ENCODE data around the gene CNOT4.
A peak's percentile ranks its signal among the peaks of the same experiment; 100 is the strongest.

The CNOT4 gene, protein sequence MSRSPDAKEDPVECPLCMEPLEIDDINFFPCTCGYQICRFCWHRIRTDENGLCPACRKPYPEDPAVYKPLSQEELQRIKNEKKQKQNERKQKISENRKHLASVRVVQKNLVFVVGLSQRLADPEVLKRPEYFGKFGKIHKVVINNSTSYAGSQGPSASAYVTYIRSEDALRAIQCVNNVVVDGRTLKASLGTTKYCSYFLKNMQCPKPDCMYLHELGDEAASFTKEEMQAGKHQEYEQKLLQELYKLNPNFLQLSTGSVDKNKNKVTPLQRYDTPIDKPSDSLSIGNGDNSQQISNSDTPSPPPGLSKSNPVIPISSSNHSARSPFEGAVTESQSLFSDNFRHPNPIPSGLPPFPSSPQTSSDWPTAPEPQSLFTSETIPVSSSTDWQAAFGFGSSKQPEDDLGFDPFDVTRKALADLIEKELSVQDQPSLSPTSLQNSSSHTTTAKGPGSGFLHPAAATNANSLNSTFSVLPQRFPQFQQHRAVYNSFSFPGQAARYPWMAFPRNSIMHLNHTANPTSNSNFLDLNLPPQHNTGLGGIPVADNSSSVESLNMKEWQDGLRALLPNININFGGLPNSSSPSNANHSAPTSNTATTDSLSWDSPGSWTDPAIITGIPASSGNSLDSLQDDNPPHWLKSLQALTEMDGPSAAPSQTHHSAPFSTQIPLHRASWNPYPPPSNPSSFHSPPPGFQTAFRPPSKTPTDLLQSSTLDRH

GRCh38 chr7:135509839-135510591 is at the start of gene CNOT4:
Gene CNOT4, minus strand, starts transcription at chr7:135510102. Its CDS starts 71,771 bp downstream, at chr7:135438331.
- peak; percentile 86 to 95 for DNase-seq

GRCh38 chr7:135558881-135559280 is 49.0 kb upstream of the CNOT4 start:
- no peak for DNase-seq

GRCh38 chr7:135558337-135558767 is 48.5 kb upstream of the CNOT4 start:
- peak; percentile 27 to 50 for DNase-seq

GRCh38 chr7:135557455-135558336 is 47.8 kb upstream of the CNOT4 start, which contains the start of gene NUP205:
Gene NUP205, plus strand, starts transcription at chr7:135557917. Its CDS starts 28 bp downstream, at chr7:135557945.
- DNase-seq = peak; percentile 80 to 89

DNA sequence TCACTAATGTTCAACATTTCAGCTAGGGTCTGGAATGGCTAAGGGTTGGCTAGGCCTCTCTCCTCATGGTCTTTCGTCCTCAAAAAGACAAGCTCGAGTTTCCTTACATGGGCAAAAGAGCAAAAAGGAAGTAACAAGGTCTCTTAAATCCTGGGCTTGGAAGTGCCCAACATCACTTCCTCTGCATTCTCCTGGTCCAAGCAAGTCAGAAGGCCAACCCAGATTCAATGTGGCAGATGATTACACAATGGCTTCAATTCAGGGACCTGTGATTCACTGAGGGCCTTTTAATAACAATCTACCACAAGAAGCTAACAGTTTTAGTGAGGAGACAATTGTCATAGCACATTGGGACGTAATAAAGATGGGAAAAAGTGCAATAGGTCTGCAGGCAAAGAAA is 43.4 kb upstream of the CNOT4 start:
- DNase-seq = no peak

DNA sequence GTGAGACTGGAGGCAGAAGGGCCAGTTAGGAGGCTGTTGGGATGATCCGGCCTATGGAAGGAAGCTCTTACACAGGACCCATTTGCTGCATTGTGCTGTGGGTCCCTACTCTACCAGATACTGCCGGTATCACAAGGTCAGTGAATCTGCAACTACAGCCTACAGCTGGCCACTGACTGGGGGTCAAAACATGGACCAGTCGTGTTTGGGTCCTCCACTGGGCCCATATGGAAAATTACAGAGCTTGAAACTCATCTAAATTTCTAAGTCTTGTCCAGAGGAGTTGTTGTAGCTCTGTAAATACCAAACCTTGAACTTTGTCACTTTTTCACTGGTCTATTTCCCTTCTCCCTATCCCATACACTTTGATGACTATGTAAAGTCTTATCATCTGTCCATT is 42.2 kb upstream of the CNOT4 start:
- DNase-seq = no peak

DNA sequence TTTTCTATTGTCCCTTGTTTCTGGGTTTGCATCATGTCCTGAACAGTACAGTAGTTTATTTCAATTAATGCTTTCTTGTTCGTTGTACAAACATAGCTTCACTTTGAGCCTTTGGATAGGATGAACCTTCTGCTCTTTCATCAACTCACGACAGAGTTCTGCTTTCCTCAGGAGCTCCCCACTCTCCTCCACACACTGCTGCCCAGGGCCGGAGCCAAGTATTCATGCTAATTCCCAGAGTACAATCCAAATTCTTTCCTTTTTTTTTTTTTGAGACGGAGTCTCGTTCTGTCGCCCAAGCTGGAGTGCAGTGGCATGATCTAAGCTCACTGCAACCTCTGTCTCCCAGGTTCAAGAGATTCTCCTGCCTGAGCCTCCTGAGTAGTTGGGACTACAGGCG is 40.3 kb upstream of the CNOT4 start:
- DNase-seq = no peak

GRCh38 chr7:135541029-135541428 is 31.1 kb upstream of the CNOT4 start:
- DNase-seq = no peak

- no peak for DNase-seq
Measured at GRCh38 chr7:135539629-135540028, 29.7 kb upstream of the CNOT4 start.

DNA sequence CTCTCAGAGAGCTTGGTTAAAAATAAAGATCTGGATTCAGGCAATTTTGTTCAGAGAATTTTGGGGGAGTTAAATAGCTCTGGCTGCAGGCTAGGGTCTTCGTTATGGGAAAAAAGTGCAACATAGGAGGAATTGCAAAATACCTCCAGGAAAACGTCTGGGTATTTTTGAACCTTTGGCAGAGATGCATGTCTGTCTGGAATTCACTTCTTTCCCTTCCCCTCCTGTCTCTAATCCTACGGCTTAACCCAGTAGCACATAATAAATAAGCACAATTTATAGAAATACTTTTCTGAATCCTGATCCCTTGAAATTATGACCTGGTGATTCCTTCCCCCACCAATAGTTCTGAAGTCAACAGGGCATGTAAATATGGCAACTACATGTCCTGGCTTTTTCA is 28.5 kb upstream of the CNOT4 start:
- no peak for DNase-seq

- DNase-seq = no peak
Measured at GRCh38 chr7:135537905-135538304, 28.0 kb upstream of the CNOT4 start.

DNA sequence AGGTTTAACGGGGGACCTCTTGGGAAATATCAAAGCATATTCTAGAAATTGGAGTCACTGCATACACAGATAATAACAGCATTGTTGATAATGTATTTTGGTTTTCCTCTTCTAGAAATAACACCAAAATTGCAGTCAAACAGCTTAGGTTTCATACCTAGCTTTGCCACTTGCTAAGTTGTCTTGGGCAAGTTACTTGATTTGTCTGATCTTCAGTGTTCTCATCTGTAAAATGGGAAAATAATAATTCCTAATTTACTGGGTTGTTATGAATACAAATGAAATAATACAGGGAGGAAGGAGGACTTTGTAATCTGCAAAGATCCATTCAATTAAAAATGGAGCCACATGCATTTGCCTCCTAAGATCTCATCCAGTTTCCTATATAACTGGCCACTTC is 27.6 kb upstream of the CNOT4 start:
- no peak for DNase-seq

GRCh38 chr7:135536150-135536549 is 26.2 kb upstream of the CNOT4 start:
- no peak for DNase-seq

- DNase-seq = no peak
Measured at GRCh38 chr7:135527025-135527424, 17.1 kb upstream of the CNOT4 start.

DNA sequence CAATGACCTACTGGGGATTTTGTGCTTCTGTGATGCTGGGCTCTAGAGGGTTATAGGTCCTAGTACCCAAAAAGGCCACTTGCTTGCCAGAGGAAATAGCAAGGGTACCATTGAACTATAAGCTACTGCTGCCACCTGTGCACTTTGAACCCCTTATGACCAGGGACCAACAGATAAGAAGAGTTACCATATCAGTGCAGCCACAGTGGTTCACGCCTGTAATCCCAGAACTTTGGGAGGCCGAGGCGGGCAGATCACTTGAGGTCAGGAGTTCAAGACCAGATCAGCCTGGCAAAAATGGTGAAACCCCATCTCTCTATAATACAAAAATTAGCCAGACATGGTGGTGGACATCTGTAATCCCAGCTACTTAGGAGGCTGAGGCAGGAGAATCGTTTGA is 15.5 kb upstream of the CNOT4 start:
- DNase-seq = no peak

GRCh38 chr7:135523146-135523545 is 13.2 kb upstream of the CNOT4 start:
- DNase-seq = no peak

DNA sequence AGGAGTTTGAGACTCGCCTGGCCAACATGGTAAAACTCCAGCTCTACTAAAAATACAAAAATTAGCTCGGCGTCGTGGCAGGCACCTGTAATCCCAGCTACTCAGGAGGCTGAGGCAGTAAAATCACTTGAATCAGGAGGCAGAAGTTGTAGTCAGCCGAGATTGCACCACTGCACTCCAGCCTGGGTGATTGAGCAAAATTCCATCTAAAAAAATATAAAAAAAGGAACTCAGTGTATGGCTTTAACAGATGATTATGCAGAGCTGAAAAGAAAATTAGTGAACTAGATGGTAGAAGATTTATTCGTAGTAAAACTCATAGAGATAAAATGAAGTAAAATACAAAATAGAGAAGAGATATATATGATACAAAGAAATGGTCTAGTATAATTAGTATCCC is 12.6 kb upstream of the CNOT4 start:
- DNase-seq = no peak

DNA sequence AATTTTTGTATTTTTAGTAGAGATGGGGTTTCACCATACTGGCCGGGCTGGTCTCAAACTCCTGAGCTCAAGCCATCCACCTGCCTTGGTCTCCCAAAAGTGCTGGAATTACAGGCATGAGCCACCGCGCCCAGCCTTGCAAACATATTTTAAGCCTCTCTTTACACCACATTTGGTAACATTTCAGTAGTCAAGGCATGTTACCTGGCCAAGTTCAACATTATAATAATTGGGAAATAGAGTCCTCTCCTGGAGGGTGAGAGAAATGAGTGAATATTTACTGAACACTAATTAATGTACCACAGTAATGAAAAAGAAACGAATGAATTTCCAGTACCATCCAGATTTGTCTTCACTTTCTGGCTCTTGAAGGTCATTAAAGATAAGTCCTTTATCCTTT is 10.0 kb upstream of the CNOT4 start:
- no peak for DNase-seq

- DNase-seq = no peak
Measured at GRCh38 chr7:135519233-135519688, 9.4 kb upstream of the CNOT4 start.

DNA sequence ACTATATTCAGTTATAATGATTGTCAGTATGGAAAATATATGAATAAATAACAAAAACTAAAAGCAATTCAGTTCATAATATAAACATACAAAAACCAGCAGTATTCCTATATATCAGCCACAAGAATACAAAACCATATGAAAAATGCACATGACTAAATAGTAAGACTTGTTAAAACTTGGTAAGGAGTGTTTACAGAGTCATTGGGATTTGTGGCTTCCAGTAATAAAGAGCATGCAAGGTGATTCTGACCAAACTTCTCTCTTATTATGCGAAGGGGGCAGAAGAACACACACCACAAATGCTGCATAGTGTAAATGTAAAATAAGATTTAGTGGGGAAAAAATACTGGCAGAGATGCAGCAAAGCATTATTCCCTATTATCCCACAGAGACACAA is 8.8 kb upstream of the CNOT4 start:
- DNase-seq = no peak

DNA sequence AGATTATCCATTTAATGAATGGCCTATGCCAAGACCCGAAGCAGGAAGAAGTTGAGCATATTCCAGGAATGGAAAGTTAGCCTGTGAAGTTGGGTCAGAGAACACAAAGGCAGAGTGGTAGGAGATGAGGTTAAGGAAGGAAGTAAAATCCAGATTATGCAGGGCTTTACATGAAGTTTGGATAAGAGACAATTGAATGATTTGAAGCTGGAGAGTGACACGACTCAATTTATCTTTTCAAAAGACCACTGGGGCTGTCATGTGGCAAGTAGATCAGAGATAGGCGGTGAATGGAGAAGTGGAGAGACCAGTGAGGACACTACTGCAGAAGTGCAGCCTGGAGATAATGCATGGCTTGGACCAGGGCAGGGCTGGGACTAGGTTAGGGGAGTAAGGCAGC is 7.2 kb upstream of the CNOT4 start:
- DNase-seq = no peak

DNA sequence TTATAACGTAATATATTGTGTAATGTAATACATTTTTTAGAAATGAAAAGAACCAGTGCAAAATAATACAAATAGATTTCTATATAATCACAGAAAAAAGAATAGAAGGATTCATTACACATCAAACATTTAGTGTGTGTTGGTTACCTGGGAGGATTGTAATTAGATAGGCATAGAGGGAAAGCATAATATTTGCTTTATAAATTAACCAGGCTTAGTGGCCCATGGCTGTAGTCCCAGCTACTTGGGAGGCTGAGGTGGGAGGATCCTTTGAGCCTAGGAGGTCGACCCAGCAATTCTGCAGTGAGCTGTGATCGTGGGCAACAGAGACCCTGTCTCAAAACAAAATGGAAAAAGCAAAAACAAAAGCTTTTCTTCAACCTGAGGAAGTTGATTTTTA is 5.0 kb upstream of the CNOT4 start:
- DNase-seq = no peak

Data from NCI-H446 (cell line).